Breast epithelium (tissue), 3 donors: Measurements from ENCODE around the gene GATC.

Source experiments
- POLR2AphosphoS5 ChIP-seq, 3 donors: sonication (generic); formaldehyde crosslinking; IDR thresholded peaks; one replicate each; pipeline ENCODE4 v1.6.1; 2017; ENCODE audit warnings: antibody characterized with exemption in 3 of 3
- TF ChIP-seq, protein P1 (sequence below), 3 donors: fragments of 450-650 bp; IDR thresholded peaks; one replicate each; pipeline ENCODE4 v1.5.1; 2016 to 2017; ENCODE audit warnings: antibody characterized with exemption in 3 of 3, mild to moderate bottlenecking in 3 of 3, moderate library complexity in 3 of 3

DNA sequence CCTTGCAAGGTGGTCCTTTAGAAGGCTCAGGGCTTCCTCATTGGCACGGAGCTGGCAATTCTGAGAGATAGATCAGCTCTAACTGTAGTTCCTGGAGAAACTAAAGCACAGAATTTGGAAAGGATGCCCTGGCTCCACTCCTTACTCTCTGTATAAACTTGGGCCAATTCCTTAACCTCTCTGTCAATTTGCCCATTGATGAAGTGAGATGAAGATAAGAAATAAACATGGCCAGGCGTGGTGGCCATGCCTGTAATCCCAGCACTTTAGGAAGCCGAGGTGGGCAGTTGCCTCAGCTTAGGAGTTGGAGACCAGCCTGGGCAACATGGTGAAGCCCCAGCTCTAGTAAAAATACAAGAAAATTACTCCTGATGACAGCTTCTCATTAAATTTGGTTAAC is 42.4 kb upstream of the GATC start:
- TF ChIP-seq, protein P1, sequence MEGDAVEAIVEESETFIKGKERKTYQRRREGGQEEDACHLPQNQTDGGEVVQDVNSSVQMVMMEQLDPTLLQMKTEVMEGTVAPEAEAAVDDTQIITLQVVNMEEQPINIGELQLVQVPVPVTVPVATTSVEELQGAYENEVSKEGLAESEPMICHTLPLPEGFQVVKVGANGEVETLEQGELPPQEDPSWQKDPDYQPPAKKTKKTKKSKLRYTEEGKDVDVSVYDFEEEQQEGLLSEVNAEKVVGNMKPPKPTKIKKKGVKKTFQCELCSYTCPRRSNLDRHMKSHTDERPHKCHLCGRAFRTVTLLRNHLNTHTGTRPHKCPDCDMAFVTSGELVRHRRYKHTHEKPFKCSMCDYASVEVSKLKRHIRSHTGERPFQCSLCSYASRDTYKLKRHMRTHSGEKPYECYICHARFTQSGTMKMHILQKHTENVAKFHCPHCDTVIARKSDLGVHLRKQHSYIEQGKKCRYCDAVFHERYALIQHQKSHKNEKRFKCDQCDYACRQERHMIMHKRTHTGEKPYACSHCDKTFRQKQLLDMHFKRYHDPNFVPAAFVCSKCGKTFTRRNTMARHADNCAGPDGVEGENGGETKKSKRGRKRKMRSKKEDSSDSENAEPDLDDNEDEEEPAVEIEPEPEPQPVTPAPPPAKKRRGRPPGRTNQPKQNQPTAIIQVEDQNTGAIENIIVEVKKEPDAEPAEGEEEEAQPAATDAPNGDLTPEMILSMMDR (IDR thresholded peaks at IDR 0.05), result no peak
- no peak for TF ChIP-seq POLR2AphosphoS5 (IDR thresholded peaks at IDR 0.05)
